Activated CD8-positive, alpha-beta T cell treated with anti-CD3 and anti-CD28 coated beads, Interleukin-2, amount 10 ng/mL, durations not matched to agents 7 days and 5 days (primary cell): Measurements from ENCODE around the gene TMEM82. TPM values are rescaled to one million over a fixed set of nuclear protein-coding genes. Genes with fewer than 3 reads are reported as not detected.

ENCODE experiments used
- ATAC-seq: fragments of 150-1000 bp; cut with Tn5 transposase; one replicate; pipeline ENCODE4 v1.10.0; 2021; ENCODE audit warnings: moderate library complexity
- CTCF ChIA-PET: fragments of 350-600 bp; sonication (Branson Sonifier 250); formaldehyde crosslinking; loops from one replicate; lab custom pipeline; 2021; ENCODE audit warnings: antibody characterized with exemption; lab: Charles Lee
- POLR2A ChIA-PET: fragments of 350-600 bp; sonication (Branson Sonifier 250); formaldehyde crosslinking; loops from one replicate; lab custom pipeline; 2021; ENCODE audit warnings: antibody characterized with exemption; lab: Charles Lee
- DNase-seq: peaks from one replicate; pipeline ENCODE4 v3.0.0-alpha.2; 2020
- H3K27ac Mint-ChIP-seq: one replicate; pipeline ENCODE4 v1.8.0; 2021; ENCODE audit warnings: mild to moderate bottlenecking, mixed read lengths
- H3K27me3 Mint-ChIP-seq: one replicate; pipeline ENCODE4 v1.8.0; 2021; ENCODE audit warnings: low read depth, mixed read lengths
- H3K36me3 Mint-ChIP-seq: one replicate; pipeline ENCODE4 v1.8.0; 2021; ENCODE audit warnings: low read depth, mixed read lengths
- H3K4me1 Mint-ChIP-seq: one replicate; pipeline ENCODE4 v1.8.0; 2021; ENCODE audit warnings: low read depth, mixed read lengths
- H3K4me3 Mint-ChIP-seq: one replicate; pipeline ENCODE4 v1.8.0; 2021; ENCODE audit warnings: mild to moderate bottlenecking, mixed read lengths
- H3K9me3 Mint-ChIP-seq: one replicate; pipeline ENCODE4 v1.8.0; 2022; ENCODE audit warnings: mixed read lengths; ENCODE audit not compliant: insufficient read depth
- total RNA-seq, 2 experiments: library from RNA; stranded (reverse); gene quantifications; one replicate each; pipeline ENCODE4 v1.2.3, GENCODE V29; 2021

Gene TMEM82
- total RNA-seq, 2 experiments from 2014 or later: not detected

DNA sequence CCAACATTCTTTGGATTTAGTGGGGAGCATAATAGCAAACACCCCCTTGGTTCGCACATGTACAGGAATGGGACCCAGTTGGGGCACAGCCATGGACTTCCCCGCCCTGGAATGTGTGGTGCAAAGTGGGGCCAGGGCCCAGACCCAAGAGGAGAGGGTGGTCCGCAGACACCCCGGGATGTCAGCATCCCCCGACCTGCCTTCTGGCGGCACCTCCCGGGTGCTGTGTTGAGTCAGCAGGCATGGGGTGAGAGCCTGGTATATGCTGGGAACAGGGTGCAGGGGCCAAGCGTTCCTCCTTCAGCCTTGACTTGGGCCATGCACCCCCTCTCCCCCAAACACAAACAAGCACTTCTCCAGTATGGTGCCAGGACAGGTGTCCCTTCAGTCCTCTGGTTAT, 43.4 kb downstream of the TMEM82 start:
- H3K27ac Mint-ChIP-seq: no peak overlapping the region
- POLR2A ChIA-PET: no interaction called here
- peaks cover under 1% of the 10 kb centered on the region for H3K27me3 Mint-ChIP-seq
- H3K4me1 Mint-ChIP-seq: no peaks in the 10 kb centered on the region
- CTCF ChIA-PET: no interaction called here
- ATAC-seq (no peak), DNase-seq (no peak)
- no peaks in the 10 kb centered on the region for H3K36me3 Mint-ChIP-seq
- no peak overlapping the region for H3K4me3 Mint-ChIP-seq
- H3K9me3 Mint-ChIP-seq: no peaks in the 10 kb centered on the region

DNA sequence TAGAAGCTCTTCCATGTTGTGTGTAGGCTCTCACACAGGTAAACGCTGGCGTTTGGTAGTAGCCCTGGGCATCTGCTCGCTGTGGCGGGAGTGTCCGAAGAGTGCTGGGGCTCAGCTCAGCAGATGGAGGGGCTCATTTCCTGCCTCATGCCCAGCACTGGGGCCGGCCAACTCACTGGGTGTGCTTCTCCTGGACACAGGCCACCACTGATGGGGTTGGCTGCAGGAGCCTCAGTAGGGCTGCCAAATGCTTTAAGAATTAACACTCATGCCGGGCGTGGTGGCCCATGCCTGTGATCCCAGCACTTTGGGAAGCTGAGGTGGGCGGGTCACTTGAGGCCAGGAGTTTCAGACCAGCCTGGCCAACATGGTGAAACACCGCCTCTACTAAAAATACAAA, 44.3 kb downstream of the TMEM82 start:
- peaks cover 3% of the 10 kb centered on the region for H3K27me3 Mint-ChIP-seq
- POLR2A ChIA-PET: no interaction called here

DNA sequence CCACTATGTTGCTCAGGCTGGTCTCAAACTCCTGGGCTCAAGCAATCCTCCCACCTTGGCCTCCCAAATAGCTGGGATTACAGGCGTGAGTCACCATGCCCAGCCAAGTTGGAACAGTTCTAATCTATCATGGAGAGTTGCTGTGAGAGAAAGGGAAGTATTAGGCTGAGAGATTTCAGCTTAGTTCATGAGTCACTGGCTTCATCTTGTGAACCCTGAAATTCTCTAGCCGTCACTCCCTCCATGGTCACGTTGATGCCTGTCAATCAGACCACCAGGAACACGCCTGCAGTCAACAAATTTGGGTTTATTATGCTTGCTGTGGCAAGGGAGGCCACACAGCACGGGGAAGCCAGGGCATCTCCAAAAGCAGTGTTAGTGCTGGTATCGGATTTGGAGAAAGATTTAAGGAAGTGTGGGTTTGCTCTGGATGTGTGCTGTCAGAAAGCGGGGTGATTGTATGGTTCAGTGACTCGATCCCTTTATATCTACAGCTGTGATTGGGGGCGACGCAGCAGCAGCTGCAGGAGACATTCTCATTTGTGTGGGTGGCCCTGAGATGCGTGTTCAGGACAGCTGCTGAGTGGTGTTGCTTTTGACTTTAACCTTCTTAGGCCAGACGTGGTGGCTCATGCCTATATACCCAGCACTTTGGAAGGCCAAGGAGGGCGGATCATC, 46.5 kb downstream of the TMEM82 start:
- no peak for ATAC-seq
- Mint-ChIP-seq H3K27me3 (peaks cover 3% of the 10 kb centered on the region), H3K27ac (no peak overlapping the region), H3K9me3 (no peaks in the 10 kb centered on the region), H3K36me3 (no peaks in the 10 kb centered on the region), H3K4me1 (peaks cover 2% of the 10 kb centered on the region), H3K4me3 (no peak overlapping the region)
- DNase-seq: no peak
- CTCF ChIA-PET: no interaction called here
- POLR2A ChIA-PET: no interaction called here

More for the DNA sequence above, 44.3 kb downstream of the TMEM82 start:
- Mint-ChIP-seq H3K4me3 (no peak overlapping the region), H3K36me3 (no peaks in the 10 kb centered on the region), H3K27ac (no peak overlapping the region), H3K4me1 (no peaks in the 10 kb centered on the region), H3K9me3 (no peaks in the 10 kb centered on the region)
- DNase-seq: no peak
- CTCF ChIA-PET: interaction anchor here (1.2 kb wide), 1 partner anchor 293 kb away, joined by 4 read pairs; no protein-coding TSS in a partner anchor
- no peak for ATAC-seq

DNA sequence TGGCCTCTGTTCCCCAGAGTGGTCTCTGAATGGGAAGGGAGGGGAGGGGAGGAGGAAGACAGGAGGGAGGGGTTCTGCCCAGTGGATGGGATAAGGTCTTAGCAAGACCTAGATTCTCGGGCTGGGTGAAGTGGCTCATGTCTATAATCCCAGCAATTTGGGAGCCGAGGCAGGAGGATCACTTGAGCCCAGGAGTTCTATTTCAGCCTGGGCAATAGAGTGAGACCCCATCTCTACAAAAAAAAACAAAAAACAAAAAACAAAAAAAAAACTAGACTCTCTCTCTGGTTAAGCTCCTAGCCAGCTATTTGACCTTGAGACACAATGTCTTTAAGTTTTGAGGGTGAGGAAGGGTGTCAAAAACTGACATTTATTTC, 53.8 kb downstream of the TMEM82 start:
- DNase-seq (no peak), ATAC-seq (no peak)
- Mint-ChIP-seq H3K27ac (no peak overlapping the region), H3K36me3 (no peaks in the 10 kb centered on the region), H3K9me3 (no peaks in the 10 kb centered on the region), H3K4me1 (peaks cover 2% of the 10 kb centered on the region), H3K27me3 (peaks cover 3% of the 10 kb centered on the region), H3K4me3 (no peak overlapping the region)
- CTCF ChIA-PET: interaction anchor here (0.7 to 4.1 kb wide), 5 partner anchors 19 to 211 kb away, joined by 3 to 16 read pairs (median 3); no protein-coding TSS in a partner anchor
- POLR2A ChIA-PET: no interaction called here

Other genes with a start within 250 kb of the TMEM82 start
- 10 to 100 TPM; 10.3 to 10.7 TPM for gene CASP9, start 218.3 kb upstream of the TMEM82 start, total RNA-seq
- 10 to 100 TPM; 13.4 to 15.6 TPM for gene DNAJC16, start 215.7 kb upstream of the TMEM82 start, total RNA-seq
- 10 to 100 TPM; 10.3 to 10.4 TPM for gene AGMAT, start 157.4 kb upstream of the TMEM82 start, total RNA-seq
- gene DDI2, start 125.0 kb upstream of the TMEM82 start, total RNA-seq: 10 to 100 TPM; 28.8 to 31.1 TPM
- gene PLEKHM2, start 58.2 kb upstream of the TMEM82 start, total RNA-seq: 10 to 100 TPM; 51.0 to 52.6 TPM
- 1 to 10 TPM; 1.6 TPM for gene SLC25A34, start 6.2 kb upstream of the TMEM82 start, total RNA-seq
- not detected for gene FBLIM1, start 16.3 kb downstream of the TMEM82 start, total RNA-seq
- gene UQCRHL, start 65.2 kb downstream of the TMEM82 start, total RNA-seq: 1 to 10 TPM; 2.4 to 2.8 TPM
- gene SPEN, start 105.2 kb downstream of the TMEM82 start, total RNA-seq: 10 to 100 TPM; 65.0 to 66.3 TPM
- gene ZBTB17, start 233.6 kb downstream of the TMEM82 start, total RNA-seq: 10 to 100 TPM; 32.3 to 33.3 TPM